ENCODE results near the gene ABHD17C. TPM values are rescaled to one million over a fixed set of nuclear protein-coding genes. Genes with fewer than 3 reads are reported as not detected.

The ABHD17C gene
- total RNA-seq, 1 experiment from 2014 or later = 6.9 TPM

DNA sequence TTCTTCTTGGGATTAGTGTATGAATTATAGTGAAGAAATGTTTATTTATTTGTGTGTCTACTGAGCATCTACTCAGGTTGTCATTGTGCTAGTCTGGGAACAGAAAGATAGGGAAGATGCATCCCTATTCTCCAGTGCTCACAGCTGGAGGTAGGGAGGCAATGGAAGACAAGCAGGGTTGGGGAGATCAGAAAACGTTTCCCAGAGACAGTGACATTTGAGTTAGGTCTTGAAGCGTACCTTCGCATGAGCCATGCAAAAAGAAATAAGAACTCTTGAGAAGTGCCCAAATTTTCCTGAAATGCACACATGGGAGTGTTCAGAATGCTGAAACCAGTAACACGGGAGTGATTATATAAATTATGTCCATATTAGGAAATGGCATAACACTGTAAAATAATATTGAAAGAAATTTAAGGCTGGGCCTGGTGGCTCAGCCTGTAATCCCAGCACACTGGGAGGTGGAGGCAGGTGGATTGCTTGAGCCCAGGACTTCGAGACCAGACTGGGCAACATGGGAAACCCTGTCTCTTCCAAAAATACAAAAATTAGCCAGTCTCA, 78.8 kb downstream of the ABHD17C start:
- DNase-seq (ENCODE audit: low read depth, low spot score) = no peak
- in situ Hi-C loops (cut with HindIII; ENCODE audit: low pct_unique_long_range_greater_than_20kb, low sequenced_read_pairs) = no loop called here

DNA sequence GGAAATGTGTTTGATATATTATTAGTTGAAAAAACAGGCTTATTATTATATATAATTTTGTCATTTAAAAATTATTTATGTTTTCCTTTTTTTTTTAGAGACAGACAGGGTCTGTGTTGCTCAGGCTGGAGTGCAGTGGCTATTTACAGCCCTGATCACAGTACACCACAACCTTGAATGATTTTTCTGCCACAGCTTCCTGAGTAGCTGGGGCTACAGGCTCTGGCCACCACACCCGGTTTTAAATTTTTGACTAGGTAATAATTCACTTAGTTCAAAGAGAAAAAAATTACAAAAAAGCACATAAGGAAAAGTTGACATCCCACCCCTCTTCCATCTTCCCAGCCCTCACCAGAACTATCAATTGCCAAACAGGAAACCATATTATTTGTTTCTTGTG, 79.4 kb downstream of the ABHD17C start:
- in situ Hi-C loops (cut with HindIII; ENCODE audit: low pct_unique_long_range_greater_than_20kb, low sequenced_read_pairs) = no loop called here
- DNase-seq (ENCODE audit: low read depth, low spot score) = no peak

DNA sequence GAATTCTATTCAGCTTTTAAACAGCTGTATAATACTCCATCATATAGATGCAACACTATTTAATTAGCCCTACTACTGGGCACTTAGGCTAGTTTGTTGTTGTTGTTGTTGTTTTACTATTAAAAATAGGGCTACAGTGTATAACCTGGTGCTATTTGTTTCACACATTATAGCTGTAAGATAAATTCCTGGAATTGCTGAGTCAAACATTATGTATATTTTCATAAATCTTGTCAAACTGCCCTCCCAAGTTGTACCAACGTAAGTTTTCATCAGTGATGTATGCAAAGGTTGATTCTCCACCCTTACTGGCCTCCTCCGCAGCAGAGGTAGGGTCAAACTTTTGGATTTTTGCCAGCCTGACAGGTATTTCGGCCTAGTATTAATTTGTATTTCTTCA, 80.2 kb downstream of the ABHD17C start:
- no peak for DNase-seq (ENCODE audit: low read depth, low spot score)
- in situ Hi-C loops (cut with HindIII; ENCODE audit: low pct_unique_long_range_greater_than_20kb, low sequenced_read_pairs) = no loop called here

DNA sequence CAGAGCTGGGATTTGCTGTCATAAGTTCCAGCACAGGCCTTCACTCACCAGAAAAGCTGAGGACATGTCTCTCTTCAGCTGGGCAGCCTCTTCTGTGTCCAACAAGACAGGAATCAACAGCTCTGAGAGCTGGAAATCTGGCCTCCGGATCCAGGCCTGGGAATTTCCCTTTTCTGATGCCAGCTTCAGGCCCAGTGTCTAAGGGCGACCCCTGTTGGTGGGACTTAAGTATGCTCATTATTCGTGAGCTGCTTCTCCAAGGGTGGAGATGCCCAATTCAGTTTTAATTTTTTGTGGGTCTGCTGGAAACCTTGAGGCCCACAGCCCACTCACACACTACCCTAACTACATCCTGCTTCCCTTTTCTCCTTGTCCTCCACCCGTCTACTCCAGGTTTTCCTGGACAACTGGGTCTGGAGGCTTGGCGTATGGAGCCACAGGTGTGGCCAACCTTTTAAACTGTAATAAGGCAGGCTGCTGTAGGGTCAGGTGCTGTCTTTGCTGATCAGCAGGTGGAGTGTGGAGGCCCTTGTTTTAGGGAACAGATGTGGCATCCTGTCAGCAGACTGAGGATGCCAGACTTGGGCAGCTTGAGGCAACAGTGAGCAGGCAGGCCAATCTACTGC, 81.4 kb downstream of the ABHD17C start:
- in situ Hi-C loops (cut with HindIII; ENCODE audit: low pct_unique_long_range_greater_than_20kb, low sequenced_read_pairs) = no loop called here
- DNase-seq (ENCODE audit: low read depth, low spot score) = peak; percentile 90

DNA sequence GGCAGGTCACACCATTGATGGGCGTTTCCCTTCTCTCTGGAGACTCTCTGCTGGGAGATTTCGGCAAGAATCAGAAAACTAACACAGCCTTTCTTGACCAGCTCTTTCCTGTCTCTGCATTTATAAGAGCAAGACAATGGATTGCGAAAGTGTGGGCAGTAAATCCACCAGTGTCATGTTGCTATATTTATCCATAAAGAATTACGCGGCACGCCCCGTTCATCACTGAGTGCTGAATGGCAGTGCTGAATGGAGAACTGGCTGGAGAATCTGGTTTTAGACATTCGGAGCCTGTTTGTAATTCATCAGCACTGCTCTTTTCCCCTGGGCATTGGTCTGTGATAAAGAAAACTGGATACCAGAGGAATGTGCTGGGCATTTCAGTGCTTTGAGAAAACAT, 82.0 kb downstream of the ABHD17C start:
- peak; percentile 10 for DNase-seq (ENCODE audit: low read depth, low spot score)
- in situ Hi-C loops (cut with HindIII; ENCODE audit: low pct_unique_long_range_greater_than_20kb, low sequenced_read_pairs) = no loop called here

DNA sequence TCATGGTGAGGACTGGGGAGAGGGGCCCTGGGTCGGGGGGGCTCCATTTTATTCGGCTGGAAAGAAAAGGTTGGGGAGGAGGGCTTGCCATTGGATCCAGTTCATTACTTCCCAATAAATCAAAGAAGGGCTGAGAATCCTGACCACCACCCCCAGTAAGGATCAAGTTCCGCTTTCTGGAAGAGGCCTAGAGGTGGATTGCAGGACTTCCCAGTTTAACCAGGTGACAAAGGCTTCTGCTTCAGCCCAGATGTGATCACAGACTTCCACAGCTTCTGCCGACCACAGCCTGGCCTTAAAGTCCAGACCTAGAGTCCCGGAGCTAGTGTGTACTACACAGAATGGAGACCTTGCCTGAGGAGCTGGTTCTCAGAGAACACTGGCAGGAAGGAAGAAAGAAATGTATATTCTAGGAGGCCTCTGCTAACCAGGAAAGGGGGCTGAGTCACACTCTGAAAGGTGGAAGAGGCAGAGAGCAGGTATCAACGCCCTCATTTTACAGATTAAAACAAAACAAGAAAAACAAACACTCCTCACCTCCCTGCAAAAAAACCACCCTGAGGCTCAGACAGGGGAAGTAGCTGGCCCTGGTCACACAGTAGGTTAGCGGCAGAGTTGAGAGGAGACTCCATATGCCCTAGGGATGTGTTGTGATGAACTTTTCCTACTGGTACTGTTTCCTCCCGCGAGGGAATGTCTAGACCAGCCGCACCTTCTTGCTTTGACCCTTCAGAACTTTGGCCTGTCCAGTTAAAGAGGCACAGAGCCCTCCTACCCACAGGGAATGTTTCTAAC, 82.9 kb downstream of the ABHD17C start:
- in situ Hi-C loops (cut with HindIII; ENCODE audit: low pct_unique_long_range_greater_than_20kb, low sequenced_read_pairs) = no loop called here
- DNase-seq (ENCODE audit: low read depth, low spot score) = no peak

DNA sequence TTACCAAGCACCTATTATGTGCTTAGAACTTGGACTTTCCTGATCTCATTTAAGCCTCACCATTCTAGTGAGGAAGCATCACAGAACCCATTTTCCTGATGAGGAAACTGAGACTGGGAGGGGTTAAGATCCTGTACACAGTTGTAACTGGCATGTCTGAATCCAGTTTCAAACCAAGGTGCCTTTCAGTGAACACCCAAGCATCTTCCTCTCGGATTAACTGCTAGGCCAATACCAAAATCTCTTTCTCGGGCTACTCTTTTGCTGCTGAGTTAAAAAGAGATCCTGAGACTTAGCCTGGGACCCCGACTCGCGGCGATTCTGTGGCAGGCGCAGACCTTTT, 83.5 kb downstream of the ABHD17C start:
- no peak for DNase-seq (ENCODE audit: low read depth, low spot score)

DNA sequence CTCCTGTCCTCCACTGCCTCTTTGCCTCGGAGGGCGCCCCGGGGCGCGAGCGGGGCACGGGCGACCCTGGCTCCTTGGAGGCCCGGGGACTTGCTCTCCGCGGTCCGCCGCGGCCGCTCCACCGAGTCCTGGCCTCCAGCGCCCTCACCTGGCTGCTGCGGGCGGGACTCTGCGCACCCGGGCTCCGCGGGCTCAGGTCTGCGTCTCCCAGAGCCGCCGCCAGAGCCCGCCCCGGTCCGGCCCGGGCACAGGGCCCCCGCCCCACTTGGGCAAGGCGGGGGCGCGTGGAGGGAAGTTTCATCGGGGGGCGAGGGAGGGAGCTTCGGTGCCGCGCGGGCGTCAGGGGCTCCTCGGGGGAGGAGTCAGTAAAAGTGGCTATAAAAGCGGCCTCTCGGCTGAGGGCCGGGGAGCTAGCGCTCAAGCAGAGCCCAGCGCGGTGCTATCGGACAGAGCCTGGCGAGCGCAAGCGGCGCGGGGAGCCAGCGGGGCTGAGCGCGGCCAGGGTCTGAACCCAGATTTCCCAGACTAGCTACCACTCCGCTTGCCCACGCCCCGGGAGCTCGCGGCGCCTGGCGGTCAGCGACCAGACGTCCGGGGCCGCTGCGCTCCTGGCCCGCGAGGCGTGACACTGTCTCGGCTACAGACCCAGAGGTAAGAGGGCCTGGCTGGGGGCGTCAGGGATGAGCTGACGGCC, 84.0 kb downstream of the ABHD17C start, which contains the start of gene CEMIP:
Gene CEMIP (plus strand): TSS at position 407 of the 694 bp plus-strand sequence. CDS start 94,510 bp downstream, outside the sequence.
- in situ Hi-C loops (cut with HindIII; ENCODE audit: low pct_unique_long_range_greater_than_20kb, low sequenced_read_pairs) = no loop called here
- peak; percentile 77 for DNase-seq (ENCODE audit: low read depth, low spot score)

More for the DNA sequence above, 83.5 kb downstream of the ABHD17C start:
- in situ Hi-C loops (cut with HindIII; ENCODE audit: low pct_unique_long_range_greater_than_20kb, low sequenced_read_pairs) = no loop called here

DNA sequence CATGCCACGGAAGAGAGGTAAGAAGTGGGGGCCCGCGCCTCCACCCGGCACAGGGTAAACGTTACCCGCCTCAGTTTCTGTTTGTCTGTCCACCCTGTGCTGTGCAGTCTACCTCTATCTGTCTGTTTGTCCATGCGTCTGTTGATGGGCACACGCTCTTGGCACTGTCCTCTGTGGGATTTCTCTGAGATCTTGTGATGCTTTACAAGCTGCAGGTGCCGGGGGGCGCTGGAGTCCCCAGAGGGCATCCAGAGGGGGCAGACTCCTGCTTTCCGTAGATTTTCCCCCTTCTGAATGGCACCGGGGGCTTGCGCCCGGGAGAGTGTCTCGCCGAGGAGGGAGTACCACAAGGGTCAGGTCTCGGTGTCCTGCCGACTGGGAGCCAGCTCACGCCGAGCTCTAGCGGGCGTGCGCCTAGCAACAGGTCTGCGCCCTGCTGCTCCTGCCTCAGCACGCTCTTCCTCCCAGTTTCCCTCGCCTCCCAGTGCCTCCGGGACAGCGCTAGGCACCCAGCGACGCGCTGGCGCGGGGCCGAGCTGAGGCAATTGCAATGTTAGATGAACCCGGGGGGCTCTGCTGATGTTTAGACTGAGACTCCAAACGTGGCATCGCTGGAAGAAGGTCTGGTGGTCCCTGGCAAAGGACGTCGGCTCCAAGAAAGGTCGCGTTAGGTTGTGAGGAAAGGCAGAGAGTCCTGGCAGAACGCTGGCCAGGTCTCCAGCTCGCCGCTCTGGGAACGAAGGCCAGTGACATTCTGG, 84.7 kb downstream of the ABHD17C start:
- peak; percentile 15 for DNase-seq (ENCODE audit: low read depth, low spot score)
- in situ Hi-C loops (cut with HindIII; ENCODE audit: low pct_unique_long_range_greater_than_20kb, low sequenced_read_pairs) = no loop called here

DNA sequence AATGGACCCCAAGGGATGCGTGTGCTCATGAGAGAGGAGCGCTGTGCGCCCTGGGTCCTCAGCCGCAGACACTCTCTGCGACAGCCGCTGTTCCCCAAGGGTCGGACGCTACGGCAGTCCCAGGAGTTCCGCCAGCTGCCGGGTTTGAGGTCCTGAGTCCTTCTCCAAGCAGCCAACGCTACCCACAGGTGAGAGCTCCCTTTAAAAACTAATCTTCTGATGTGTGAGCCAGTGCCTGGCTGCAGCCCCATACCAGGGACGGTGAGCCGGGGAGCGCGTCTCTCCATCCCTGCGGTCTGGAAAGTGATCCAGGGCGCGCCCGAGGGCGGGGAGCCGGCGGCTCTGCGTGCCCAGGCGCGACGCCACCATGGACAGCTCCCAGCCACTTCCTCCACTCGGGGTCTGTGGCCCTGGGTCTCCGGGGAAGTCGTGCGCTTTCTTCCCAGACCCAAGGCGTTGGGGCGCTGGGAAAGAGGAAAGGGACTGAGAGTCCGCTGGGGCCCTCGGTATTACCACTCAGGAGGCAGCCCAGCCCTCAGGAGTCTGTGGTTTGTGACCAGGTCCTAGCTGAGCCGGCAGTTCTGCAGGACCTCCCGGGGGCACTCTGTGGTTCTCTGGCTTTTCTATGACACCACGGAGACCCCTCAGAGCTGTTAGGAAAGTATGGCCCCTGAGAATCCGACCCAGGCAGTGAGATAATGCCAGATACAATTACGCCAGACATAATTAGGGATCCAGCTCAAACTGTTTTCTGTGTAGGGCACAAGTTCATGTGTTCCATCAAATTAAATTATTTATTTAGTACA, 85.5 kb downstream of the ABHD17C start:
- DNase-seq (ENCODE audit: low read depth, low spot score) = no peak

DNA sequence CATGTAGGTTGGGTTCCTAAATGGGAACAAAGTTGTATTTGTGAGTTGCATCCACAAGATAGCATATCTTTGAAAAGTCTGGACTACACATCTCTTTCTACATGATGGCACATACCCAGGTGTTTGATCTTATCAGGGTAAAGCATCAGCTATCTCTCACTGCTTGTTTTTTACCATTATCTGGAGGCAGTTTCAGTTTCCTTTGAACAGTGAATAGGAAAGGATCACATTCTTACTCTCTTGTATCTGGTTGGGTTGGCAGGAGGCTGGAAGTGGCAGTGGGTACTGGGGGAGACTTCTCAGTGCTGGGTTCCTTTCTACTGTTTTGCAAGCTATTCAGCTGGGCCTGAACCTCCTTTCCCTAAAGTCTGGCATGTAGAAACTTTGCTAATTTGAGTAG, 88.2 kb downstream of the ABHD17C start:
- in situ Hi-C loops (cut with HindIII; ENCODE audit: low pct_unique_long_range_greater_than_20kb, low sequenced_read_pairs) = no loop called here
- no peak for DNase-seq (ENCODE audit: low read depth, low spot score)

More for the DNA sequence above, 85.5 kb downstream of the ABHD17C start:
- in situ Hi-C loops (cut with HindIII; ENCODE audit: low pct_unique_long_range_greater_than_20kb, low sequenced_read_pairs) = no loop called here

DNA sequence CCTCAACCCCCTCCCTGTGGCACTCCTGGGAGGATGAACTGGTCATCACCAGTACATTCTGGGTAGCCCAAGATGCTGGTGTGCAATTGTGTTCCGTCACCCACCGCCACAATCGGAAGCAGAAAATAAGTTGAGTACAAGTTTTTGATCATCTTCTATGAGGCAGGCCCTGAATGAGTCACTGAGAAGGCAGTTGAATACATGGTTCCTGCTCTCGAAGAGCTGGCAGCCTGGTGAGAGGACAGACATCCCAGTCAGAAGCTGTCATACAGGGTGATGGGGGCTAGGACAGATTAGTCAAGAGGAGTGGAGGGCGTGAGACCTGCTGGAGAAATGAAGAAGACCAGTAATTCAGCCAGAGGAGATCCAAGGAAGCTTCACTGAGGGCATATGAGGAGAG, 90.2 kb downstream of the ABHD17C start:
- in situ Hi-C loops (cut with HindIII; ENCODE audit: low pct_unique_long_range_greater_than_20kb, low sequenced_read_pairs) = no loop called here
- no peak for DNase-seq (ENCODE audit: low read depth, low spot score)

DNA sequence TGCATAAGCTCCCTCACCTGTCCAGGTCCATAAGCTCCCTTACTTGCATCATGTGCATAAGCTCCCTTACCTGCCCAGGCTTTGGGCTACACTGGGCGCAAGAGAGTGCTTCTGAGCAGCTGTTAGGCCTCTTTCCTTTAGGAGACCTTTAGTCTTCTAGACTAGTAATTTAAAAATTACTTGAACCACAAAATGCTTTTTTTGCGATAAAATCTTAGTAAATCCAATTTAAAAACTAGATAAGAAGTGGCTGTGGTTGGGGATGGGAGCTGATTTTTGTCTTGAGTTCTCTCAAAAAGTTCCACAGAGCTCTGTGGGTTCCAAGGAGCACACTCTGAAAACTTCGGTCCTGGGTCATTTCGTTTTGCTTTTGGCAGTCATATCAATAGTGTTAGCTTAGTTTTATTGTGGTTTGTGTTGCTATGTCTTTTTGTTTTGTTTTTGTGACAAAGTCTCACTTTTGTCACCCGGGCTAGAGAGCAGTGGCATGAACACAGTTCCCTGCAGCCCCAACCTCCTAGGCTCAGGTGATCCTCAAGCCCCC, 90.8 kb downstream of the ABHD17C start:
- no peak for DNase-seq (ENCODE audit: low read depth, low spot score)
- in situ Hi-C loops (cut with HindIII; ENCODE audit: low pct_unique_long_range_greater_than_20kb, low sequenced_read_pairs) = no loop called here

DNA sequence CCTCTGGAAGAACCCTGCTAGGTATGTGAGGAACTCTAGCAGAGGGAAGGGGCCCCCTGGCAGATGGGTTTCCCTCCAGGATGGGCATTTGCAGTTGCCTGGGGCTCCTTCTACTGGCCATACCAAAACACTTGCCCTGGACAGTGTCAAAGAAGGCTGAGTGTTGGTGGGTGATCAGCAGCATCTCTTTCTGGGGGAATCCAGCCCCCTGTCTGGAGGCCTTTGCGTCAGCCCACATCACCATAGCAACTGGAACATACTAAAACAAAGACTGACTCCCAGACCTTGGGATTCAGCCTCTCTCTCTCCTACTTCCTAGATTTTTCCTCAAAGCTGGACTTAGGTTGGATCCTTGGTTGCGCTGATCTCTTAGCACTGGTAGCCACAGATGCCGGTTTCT, 92.2 kb downstream of the ABHD17C start:
- in situ Hi-C loops (cut with HindIII; ENCODE audit: low pct_unique_long_range_greater_than_20kb, low sequenced_read_pairs) = no loop called here
- DNase-seq (ENCODE audit: low read depth, low spot score) = no peak

DNA sequence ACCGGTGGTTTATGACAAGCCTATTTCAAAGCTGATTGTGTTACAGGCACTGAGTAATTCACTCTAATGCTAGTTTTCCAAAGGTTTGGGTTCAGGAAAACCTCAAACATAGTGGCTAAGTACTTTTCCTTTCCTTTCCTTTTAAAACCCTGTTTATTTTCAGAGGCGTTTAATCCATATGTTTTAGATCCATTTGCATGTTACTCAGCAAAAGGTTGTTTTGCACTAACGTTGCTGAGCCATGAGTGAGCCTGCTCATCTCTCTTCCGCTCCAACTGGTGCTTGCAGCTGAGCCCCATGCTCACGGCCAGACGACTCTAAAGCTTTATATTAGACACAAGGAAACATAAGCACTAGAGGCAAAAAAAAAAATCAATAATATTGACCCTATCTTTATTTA, 93.4 kb downstream of the ABHD17C start:
- in situ Hi-C loops (cut with HindIII; ENCODE audit: low pct_unique_long_range_greater_than_20kb, low sequenced_read_pairs) = no loop called here
- no peak for DNase-seq (ENCODE audit: low read depth, low spot score)

DNA sequence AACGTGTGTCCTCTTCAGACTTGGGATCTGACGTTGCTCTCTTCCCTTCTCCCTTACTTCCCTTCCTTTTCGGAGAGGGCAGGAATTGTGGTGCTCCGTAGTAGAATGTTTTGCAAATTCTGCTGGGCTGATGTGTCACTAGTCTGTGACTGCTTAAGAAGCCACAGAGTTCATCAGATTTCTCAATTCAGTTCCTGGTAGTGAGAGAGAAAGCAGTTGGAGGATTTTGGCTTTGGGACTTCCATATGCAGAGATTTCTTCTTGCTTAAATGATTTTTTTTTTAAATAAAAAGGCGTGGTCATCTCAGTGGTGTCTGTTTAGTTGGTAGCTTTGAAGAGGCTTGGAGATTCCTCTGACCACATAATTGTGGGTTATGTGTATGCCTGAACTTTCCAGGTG, 94.2 kb downstream of the ABHD17C start:
- no peak for DNase-seq (ENCODE audit: low read depth, low spot score)
- in situ Hi-C loops (cut with HindIII; ENCODE audit: low pct_unique_long_range_greater_than_20kb, low sequenced_read_pairs) = no loop called here

DNA sequence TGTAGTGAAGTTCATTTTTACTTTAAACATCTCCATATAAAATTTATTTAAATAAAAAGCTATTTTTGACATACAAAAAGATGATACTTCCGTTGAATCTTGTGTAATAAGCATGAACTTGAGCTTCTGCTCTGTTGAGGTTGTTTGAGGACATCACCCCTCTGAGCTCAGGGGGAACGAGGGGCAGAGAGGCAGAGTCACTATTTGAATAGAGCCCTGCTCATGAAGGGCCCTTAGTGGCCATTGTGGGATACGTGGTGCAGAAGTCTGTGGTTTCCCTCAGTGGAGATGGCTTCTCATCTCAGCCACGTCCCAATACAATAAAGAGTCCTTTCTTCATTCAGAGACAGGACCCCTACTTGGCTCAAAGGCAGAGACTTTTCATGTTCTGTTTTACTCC, 94.7 kb downstream of the ABHD17C start:
- in situ Hi-C loops (cut with HindIII; ENCODE audit: low pct_unique_long_range_greater_than_20kb, low sequenced_read_pairs) = no loop called here
- no peak for DNase-seq (ENCODE audit: low read depth, low spot score)

Data from SK-MEL-5 (cell line).